ENCODE data around the gene EIF5A.

EIF5A gene

GRCh38 chr17:7296189-7296861 is 11.1 kb upstream of the EIF5A start:
- H3K79me2 ChIP-seq (ENCODE audit: low read length) = no peaks in the 10 kb centered on the region
- H3K9ac ChIP-seq (ENCODE audit: low read length) = no peak overlapping the region
- H4K20me1 ChIP-seq (ENCODE audit: insufficient read depth, low read length) = no peaks in the 10 kb centered on the region
- no peak for TF ChIP-seq EZH2phosphoT487 (IDR thresholded peaks at IDR 0.05; ENCODE audit: low read length)
- peak; percentile 88 for TF ChIP-seq CTCF (IDR thresholded peaks at IDR 0.05; ENCODE audit: low read length)
- DNase-seq = peak; percentile 71
- no peak overlapping the region; the same call in 1 of the 2 replicates for H3K4me3 ChIP-seq (ENCODE audit: low read length)
- H3F3A ChIP-seq (ENCODE audit: insufficient read depth, low read length) = no peaks in the 10 kb centered on the region
- peak overlapping the region; percentile 67 for H3K4me2 ChIP-seq (ENCODE audit: low read depth, low read length)
- H3K36me3 ChIP-seq (replicated peaks; ENCODE audit: insufficient read depth, low read length) = no peaks in the 10 kb centered on the region
- H3K27ac ChIP-seq (ENCODE audit: low read length) = no peak overlapping the region
- H3K27me3 ChIP-seq (replicated peaks; ENCODE audit: insufficient read depth, low read length) = peaks cover 46% of the 10 kb centered on the region
- peaks cover 15% of the 10 kb centered on the region; the same call in 1 of the 2 replicates for H3K4me1 ChIP-seq (ENCODE audit: low read length)
- no peaks in the 10 kb centered on the region for H3K9me2 ChIP-seq (replicated peaks; ENCODE audit: insufficient read depth, low read length)
- H3K9me3 ChIP-seq (replicated peaks; ENCODE audit: insufficient read depth, low read length) = no peaks in the 10 kb centered on the region
- H2AFZ ChIP-seq (ENCODE audit: low read length) = peak overlapping the region; percentile 28

GRCh38 chr17:7304179-7304578 is 3.2 kb upstream of the EIF5A start:
- peaks cover 19% of the 10 kb centered on the region for H3K27me3 ChIP-seq (replicated peaks; ENCODE audit: insufficient read depth, low read length)
- H2AFZ ChIP-seq (ENCODE audit: low read length) = no peak overlapping the region
- peaks cover under 1% of the 10 kb centered on the region; the same call in 1 of the 2 replicates for H3K4me1 ChIP-seq (ENCODE audit: low read length)
- no peaks in the 10 kb centered on the region for H3K9me3 ChIP-seq (replicated peaks; ENCODE audit: insufficient read depth, low read length)
- no peak for DNase-seq
- H3K9ac ChIP-seq (ENCODE audit: low read length) = no peak overlapping the region
- TF ChIP-seq EZH2 (optimal IDR thresholded peaks at IDR 0.05; ENCODE audit: low read depth, low read length) (no peak), CTCF (IDR thresholded peaks at IDR 0.05; ENCODE audit: low read length) (no peak), EZH2phosphoT487 (IDR thresholded peaks at IDR 0.05; ENCODE audit: low read length) (no peak)
- no peak overlapping the region for H3K4me3 ChIP-seq (ENCODE audit: low read length)
- no peak overlapping the region for H3K4me2 ChIP-seq (ENCODE audit: low read depth, low read length)
- no peaks in the 10 kb centered on the region for H3K9me2 ChIP-seq (replicated peaks; ENCODE audit: insufficient read depth, low read length)
- H3K27ac ChIP-seq (ENCODE audit: low read length) = no peak overlapping the region
- H3K79me2 ChIP-seq (ENCODE audit: low read length) = peaks cover 18% of the 10 kb centered on the region
- H4K20me1 ChIP-seq (ENCODE audit: insufficient read depth, low read length) = peaks cover 3% of the 10 kb centered on the region
- H3F3A ChIP-seq (ENCODE audit: insufficient read depth, low read length) = peaks cover 22% of the 10 kb centered on the region
- H3K36me3 ChIP-seq (replicated peaks; ENCODE audit: insufficient read depth, low read length) = no peaks in the 10 kb centered on the region

- Histone ChIP-seq H3K9ac (ENCODE audit: low read length) (peak overlapping the region; percentile 100), H3K4me3 (ENCODE audit: low read length) (peak overlapping the region; percentile 97), H3K79me2 (ENCODE audit: low read length) (peaks cover 51% of the 10 kb centered on the region), H3K27me3 (replicated peaks; ENCODE audit: insufficient read depth, low read length) (0 out of 2 replicates have a peak, but pooled peaks cover 3% of the 10 kb centered on the region), H3K27ac (ENCODE audit: low read length) (peak overlapping the region; percentile 100), H3K4me2 (ENCODE audit: low read depth, low read length) (peak overlapping the region; percentile 68), H3K4me1 (ENCODE audit: low read length) (peaks cover 19% of the 10 kb centered on the region), H2AFZ (ENCODE audit: low read length) (no peak overlapping the region), H3K9me2 (replicated peaks; ENCODE audit: insufficient read depth, low read length) (no peaks in the 10 kb centered on the region), H3K36me3 (replicated peaks; ENCODE audit: insufficient read depth, low read length) (peaks cover 15% of the 10 kb centered on the region), H3F3A (ENCODE audit: insufficient read depth, low read length) (peaks cover 57% of the 10 kb centered on the region), H3K9me3 (replicated peaks; ENCODE audit: insufficient read depth, low read length) (no peaks in the 10 kb centered on the region), H4K20me1 (ENCODE audit: insufficient read depth, low read length) (peaks cover 31% of the 10 kb centered on the region)
- no peak for TF ChIP-seq EZH2phosphoT487 (IDR thresholded peaks at IDR 0.05; ENCODE audit: low read length)
- no peak for TF ChIP-seq EZH2 (optimal IDR thresholded peaks at IDR 0.05; ENCODE audit: low read depth, low read length)
- no peak for TF ChIP-seq CTCF (IDR thresholded peaks at IDR 0.05; ENCODE audit: low read length)
- DNase-seq = peak; percentile 43
These were observed 527 bp downstream of the EIF5A start for GRCh38 chr17:7307686-7308624.
